OCI-LY7 (cell line): Measurements from ENCODE around the gene SH3TC1. TPM values are rescaled to one million over a fixed set of nuclear protein-coding genes. Genes with fewer than 3 reads are reported as not detected.

Experiments used
- BruUV-seq: library from RNA; stranded (reverse); fragments of 400-500 nt; replicated peaks from 2 replicates; lab custom pipeline; 2021; lab: Mats Ljungman, UMichigan
- CTCF ChIA-PET: fragments of 300-600 bp; sonication (Branson Sonifier 250); formaldehyde crosslinking; loops from one replicate; lab custom pipeline; 2022; ENCODE audit warnings: antibody characterized with exemption; ENCODE audit not compliant: unreplicated experiment; lab: Charles Lee
- POLR2A ChIA-PET: fragments of 300-600 bp; sonication (Branson Sonifier 250); formaldehyde crosslinking; loops from one replicate; lab custom pipeline; 2022; ENCODE audit warnings: antibody characterized with exemption; lab: Charles Lee
- DNase-seq: peaks from one replicate; pipeline ENCODE4 v3.0.0-alpha.2; 2015; ENCODE audit warnings: low spot score
- H2AFZ ChIP-seq: fragments of 200-600 bp; sonication (generic), shearing (Covaris generic); 2 replicates; pipeline ENCODE4 v1.6.1; 2014; ENCODE audit warnings: mild to moderate bottlenecking, antibody characterized with exemption, low read length, moderate library complexity
- H3K27ac ChIP-seq: fragments of 200-600 bp; sonication (generic); 2 replicates; pipeline ENCODE4 v1.5.1; 2014; ENCODE audit warnings: mixed run types, low read depth, mild to moderate bottlenecking, moderate library complexity, low read length, inconsistent platforms; ENCODE audit not compliant: poor library complexity, severe bottlenecking
- H3K36me3 ChIP-seq: fragments of 200-600 bp; sonication (generic); 2 replicates; pipeline ENCODE4 v1.6.1; 2014; ENCODE audit warnings: mild to moderate bottlenecking, antibody characterized with exemption, low read length, moderate library complexity, mixed read lengths; ENCODE audit not compliant: insufficient read depth
- H3K4me1 ChIP-seq: fragments of 200-600 bp; sonication (generic); 2 replicates; pipeline ENCODE4 v1.5.1; 2014; ENCODE audit warnings: mild to moderate bottlenecking, low read length; ENCODE audit not compliant: insufficient read depth, poor library complexity, severe bottlenecking
- H3K4me2 ChIP-seq: fragments of 200-600 bp; sonication (generic); 2 replicates; pipeline ENCODE4 v1.6.1; 2014; ENCODE audit warnings: mild to moderate bottlenecking, low read length
- H3K4me3 ChIP-seq: fragments of 200-600 bp; sonication (generic); 2 replicates; pipeline ENCODE4 v1.5.1; 2014; ENCODE audit warnings: mild to moderate bottlenecking, low read depth, low read length; ENCODE audit not compliant: poor library complexity, severe bottlenecking
- H3K79me2 ChIP-seq: fragments of 200-600 bp; sonication (generic); 2 replicates; pipeline ENCODE4 v1.6.1; 2016; ENCODE audit warnings: low read depth, mild to moderate bottlenecking, low read length, moderate library complexity, mixed read lengths; ENCODE audit not compliant: insufficient read depth
- H3K9me2 ChIP-seq: fragments of 200-600 bp; sonication (generic); 2 replicates; pipeline ENCODE4 v1.6.1; 2016; ENCODE audit warnings: mild to moderate bottlenecking, low read length, mixed read lengths; ENCODE audit not compliant: insufficient read depth
- H3K9me3 ChIP-seq: fragments of 200-600 bp; sonication (generic); 2 replicates; pipeline ENCODE4 v1.6.1; 2014; ENCODE audit warnings: mild to moderate bottlenecking, mixed run types, low read length, mixed read lengths
- H4K20me1 ChIP-seq: fragments of 200-600 bp; sonication (generic); 2 replicates; pipeline ENCODE4 v1.6.1; 2014; ENCODE audit warnings: mild to moderate bottlenecking, antibody characterized with exemption, low read length, moderate library complexity, mixed read lengths; ENCODE audit not compliant: insufficient read depth
- EZH2phosphoT487 ChIP-seq: fragments of 200-600 bp; sonication (generic); IDR thresholded peaks from 2 replicates; pipeline ENCODE4 v1.6.1; 2018; ENCODE audit warnings: low read depth, borderline replicate concordance, mild to moderate bottlenecking, mixed run types, antibody characterized with exemption, low read length, moderate library complexity, mixed read lengths
- intact Hi-C: fragments of 100-400 bp; cut with micrococcal nuclease; formaldehyde crosslinking; loops from one replicate; pipeline ENCODE4 v1.10.0; 2022; ENCODE audit not compliant: unreplicated experiment
- total RNA-seq, 2 experiments: library from RNA; depleted of rRNA in 1 of 2; stranded (reverse); fragments of >200 nt in 1 of 2; shearing (Covaris generic) in 1 of 2; gene quantifications; 2 replicates each; pipeline ENCODE4 v1.2.3, GENCODE V29; 2014 to 2022
- TF ChIP-seq, protein P1 (sequence below): fragments of 200-600 bp; sonication (generic); conservative IDR thresholded peaks from 2 replicates; pipeline ENCODE4 v1.5.1; 2014; ENCODE audit warnings: mild to moderate bottlenecking, antibody characterized with exemption, low read length, moderate library complexity, mixed read lengths

Gene SH3TC1
- total RNA-seq, 2 experiments from 2014 or later: 17.5 to 42.4 TPM

DNA sequence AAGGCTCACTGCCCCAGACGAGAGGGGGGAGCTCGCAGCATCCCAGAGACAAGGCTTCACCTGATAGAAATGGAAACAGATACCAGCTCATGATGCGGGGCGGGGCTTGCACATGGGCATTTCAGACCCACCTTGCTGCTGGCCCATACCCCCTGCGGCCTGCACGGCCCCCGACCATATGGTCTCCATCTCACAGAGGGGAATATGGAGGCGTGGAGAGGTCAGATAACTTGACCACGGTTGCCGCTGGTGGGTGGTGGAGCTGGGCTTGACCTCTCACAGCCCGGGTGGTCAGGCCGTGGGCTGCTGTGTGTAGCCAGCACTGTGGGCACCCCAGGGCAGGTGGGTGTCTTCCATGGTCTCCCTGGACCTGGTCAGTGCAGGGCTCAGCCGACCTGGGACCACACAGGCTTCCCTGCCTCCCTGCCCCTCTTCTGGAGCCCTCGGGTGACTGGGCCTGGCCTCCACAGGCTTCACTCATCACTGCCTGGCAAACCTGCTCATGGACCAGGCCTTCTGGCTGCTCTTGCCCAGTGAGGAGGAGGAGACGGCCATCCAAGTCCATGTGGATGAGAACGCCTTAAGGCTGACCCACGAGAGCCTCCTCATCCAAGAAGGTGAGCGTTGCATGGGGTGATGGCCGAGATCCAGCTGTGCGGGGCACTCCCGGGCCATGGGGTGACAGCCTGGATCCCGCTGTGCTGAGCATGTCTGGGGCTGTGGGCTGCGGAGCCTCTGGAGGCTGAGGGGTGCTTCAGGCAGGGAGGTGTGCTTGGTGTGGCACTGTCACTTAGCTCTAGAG, 16.8 kb downstream of the SH3TC1 start:
- no peak for TF ChIP-seq EZH2phosphoT487
- TF ChIP-seq, protein P1, sequence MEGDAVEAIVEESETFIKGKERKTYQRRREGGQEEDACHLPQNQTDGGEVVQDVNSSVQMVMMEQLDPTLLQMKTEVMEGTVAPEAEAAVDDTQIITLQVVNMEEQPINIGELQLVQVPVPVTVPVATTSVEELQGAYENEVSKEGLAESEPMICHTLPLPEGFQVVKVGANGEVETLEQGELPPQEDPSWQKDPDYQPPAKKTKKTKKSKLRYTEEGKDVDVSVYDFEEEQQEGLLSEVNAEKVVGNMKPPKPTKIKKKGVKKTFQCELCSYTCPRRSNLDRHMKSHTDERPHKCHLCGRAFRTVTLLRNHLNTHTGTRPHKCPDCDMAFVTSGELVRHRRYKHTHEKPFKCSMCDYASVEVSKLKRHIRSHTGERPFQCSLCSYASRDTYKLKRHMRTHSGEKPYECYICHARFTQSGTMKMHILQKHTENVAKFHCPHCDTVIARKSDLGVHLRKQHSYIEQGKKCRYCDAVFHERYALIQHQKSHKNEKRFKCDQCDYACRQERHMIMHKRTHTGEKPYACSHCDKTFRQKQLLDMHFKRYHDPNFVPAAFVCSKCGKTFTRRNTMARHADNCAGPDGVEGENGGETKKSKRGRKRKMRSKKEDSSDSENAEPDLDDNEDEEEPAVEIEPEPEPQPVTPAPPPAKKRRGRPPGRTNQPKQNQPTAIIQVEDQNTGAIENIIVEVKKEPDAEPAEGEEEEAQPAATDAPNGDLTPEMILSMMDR: no peak
- BruUV-seq: no TSS peak
- Histone ChIP-seq H3K4me3 (no peak overlapping the region), H3K79me2 (no peaks in the 10 kb centered on the region), H3K9me2 (no peaks in the 10 kb centered on the region), H3K4me2 (no peak overlapping the region), H3K27ac (no peak overlapping the region), H2AFZ (no peak overlapping the region), H4K20me1 (no peaks in the 10 kb centered on the region), H3K36me3 (no peaks in the 10 kb centered on the region), H3K4me1 (no peaks in the 10 kb centered on the region), H3K9me3 (no peaks in the 10 kb centered on the region)
- ChIA-PET CTCF (no interaction called here), POLR2A (no interaction called here)
- intact Hi-C loops: no loop called here
- DNase-seq: no peak

DNA sequence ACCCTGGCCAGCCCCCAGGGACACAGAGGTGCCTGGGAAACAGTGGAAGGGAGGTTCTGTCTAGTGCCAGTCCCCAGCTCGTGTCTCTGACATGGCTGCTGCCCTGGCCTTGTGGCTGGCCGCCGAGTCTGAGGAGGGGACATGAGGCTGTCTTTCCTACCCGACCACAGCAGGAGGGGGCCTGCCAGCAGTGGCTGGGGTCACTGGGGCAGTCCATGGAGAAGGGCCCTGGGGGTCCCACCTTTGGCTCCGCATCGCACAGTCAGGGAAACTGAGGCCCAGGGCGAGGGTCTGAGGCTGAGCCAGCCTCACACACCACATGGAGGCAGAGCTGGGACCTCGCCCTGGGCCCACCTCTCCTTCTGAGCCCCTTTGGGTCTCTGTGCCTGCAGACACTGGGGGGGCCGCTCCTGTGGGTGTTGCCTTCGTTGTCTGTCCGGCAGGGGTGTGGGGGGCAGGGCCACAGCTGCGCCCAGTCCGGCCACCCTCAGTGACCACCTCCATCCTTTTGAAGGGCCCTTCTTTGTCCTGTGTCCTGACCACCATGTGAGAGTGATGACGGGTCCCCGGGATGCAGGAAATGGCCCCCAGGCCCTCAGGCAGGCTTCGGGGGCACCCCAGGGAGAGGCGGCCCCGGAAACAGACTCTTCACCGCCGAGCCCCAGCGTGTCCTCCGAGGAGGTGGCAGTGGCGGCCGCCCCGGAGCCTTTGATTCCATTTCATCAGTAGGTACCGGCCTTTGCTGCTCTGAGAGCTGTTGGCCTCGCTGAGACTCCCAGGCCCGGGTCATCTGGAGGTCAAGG, 17.6 kb downstream of the SH3TC1 start:
- no peak for TF ChIP-seq EZH2phosphoT487
- TF ChIP-seq, protein P1: no peak

DNA sequence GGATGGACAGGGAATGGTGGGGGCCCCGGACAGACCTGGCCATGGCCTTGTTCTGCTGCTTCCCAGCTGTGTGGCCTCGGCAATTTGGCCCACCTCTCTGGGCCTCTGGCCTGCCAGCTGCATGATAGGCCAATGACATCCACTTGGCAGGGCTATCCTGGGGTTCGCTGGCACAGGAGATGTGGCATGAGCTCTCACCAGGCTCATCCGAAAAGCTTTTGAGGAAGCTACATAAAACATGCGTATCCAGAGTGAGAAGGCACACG, 18.1 kb downstream of the SH3TC1 start:
- H3K4me2 ChIP-seq: no peak overlapping the region
- peaks cover 8% of the 10 kb centered on the region for H3K4me1 ChIP-seq
- DNase-seq: no peak
- TF ChIP-seq, protein P1: no peak
- no peak for TF ChIP-seq EZH2phosphoT487
- POLR2A ChIA-PET: no interaction called here
- H3K4me3 ChIP-seq: no peak overlapping the region
- H2AFZ ChIP-seq: no peak overlapping the region
- CTCF ChIA-PET: interaction anchor here (1.2 kb wide), 1 partner anchor 40 kb away, joined by 5 read pairs; no protein-coding TSS in a partner anchor
- no peaks in the 10 kb centered on the region for H3K79me2 ChIP-seq
- H3K9me3 ChIP-seq: no peaks in the 10 kb centered on the region
- no peaks in the 10 kb centered on the region for H4K20me1 ChIP-seq
- H3K27ac ChIP-seq: no peak overlapping the region
- no peaks in the 10 kb centered on the region for H3K9me2 ChIP-seq
- intact Hi-C loops: no loop called here
- no TSS peak for BruUV-seq
- H3K36me3 ChIP-seq: no peaks in the 10 kb centered on the region

More for the DNA sequence above, 17.6 kb downstream of the SH3TC1 start:
- no TSS peak for BruUV-seq
- Histone ChIP-seq H3K4me2 (no peak overlapping the region), H3K9me3 (no peaks in the 10 kb centered on the region), H3K9me2 (no peaks in the 10 kb centered on the region), H3K4me1 (peaks cover 5% of the 10 kb centered on the region), H3K79me2 (no peaks in the 10 kb centered on the region), H3K27ac (no peak overlapping the region), H4K20me1 (no peaks in the 10 kb centered on the region), H3K4me3 (no peak overlapping the region), H3K36me3 (no peaks in the 10 kb centered on the region), H2AFZ (no peak overlapping the region)
- POLR2A ChIA-PET: no interaction called here
- CTCF ChIA-PET: no interaction called here
- intact Hi-C loops: no loop called here
- DNase-seq: no peak
